Thoracic aorta (tissue), 2 donors: ENCODE results near the gene KRTAP3-3. TPM values are rescaled to one million over a fixed set of nuclear protein-coding genes. Genes with fewer than 3 reads are reported as not detected.

Source experiments
- ATAC-seq: fragments of 150-250 bp; one replicate; pipeline ENCODE4 v1.8.0; 2017; ENCODE audit warnings: low read depth; ENCODE audit not compliant: insufficient number of reproducible peaks, low FRiP score
- DNase-seq: peaks from one replicate; pipeline ENCODE4 v3.0.0-alpha.2; 2020; ENCODE audit warnings: low spot score
- H3K27ac ChIP-seq, 2 donors: fragments of 200-600 bp; sonication (generic); 1 replicate in 1 of 2; 2 replicates in 1 of 2; pipeline ENCODE4 v1.5.1; 2016; ENCODE audit warnings: mild to moderate bottlenecking in 2 of 2, moderate library complexity in 2 of 2
- H3K27me3 ChIP-seq: fragments of 200-600 bp; sonication (generic); replicated peaks from 2 replicates; pipeline ENCODE4 v1.6.0; 2016; ENCODE audit warnings: mild to moderate bottlenecking; ENCODE audit not compliant: insufficient read depth
- H3K36me3 ChIP-seq: fragments of 200-600 bp; sonication (generic); one replicate; pipeline ENCODE4 v1.5.1; 2016
- H3K4me1 ChIP-seq, 2 donors: fragments of 200-600 bp; sonication (generic); 1 replicate in 1 of 2; 2 replicates in 1 of 2; pipeline versions ENCODE4 v1.5.1 to v1.6.0; 2016; ENCODE audit warnings: low read depth in 2 of 2, mild to moderate bottlenecking in 1 of 2; ENCODE audit not compliant: control insufficient read depth in 1 of 2
- H3K4me3 ChIP-seq: fragments of 200-600 bp; sonication (generic); 2 replicates; pipeline ENCODE4 v1.5.1; 2016; ENCODE audit warnings: mild to moderate bottlenecking
- H3K9me3 ChIP-seq: fragments of 200-600 bp; sonication (generic); 2 replicates; pipeline ENCODE4 v1.5.1; 2016
- CTCF ChIP-seq: fragments of 200-600 bp; sonication (generic); IDR thresholded peaks from one replicate; pipeline ENCODE4 v1.5.1; 2019; ENCODE audit warnings: antibody characterized with exemption
- total RNA-seq, 2 donors: library from RNA; depleted of rRNA; stranded (reverse); fragments of >200 nt; gene quantifications; one replicate each; pipeline versions ENCODE4 v1.1.0 to v1.2.3, GENCODE V29; 2016

The KRTAP3-3 gene
- total RNA-seq, 2 donors from 2014 or later = not detected

- ATAC-seq (no peak), DNase-seq (no peak)
- Histone ChIP-seq H3K27me3 (no peaks in the 10 kb centered on the region), H3K9me3 (no peaks in the 10 kb centered on the region), H3K36me3 (no peaks in the 10 kb centered on the region), H3K4me3 (no peak overlapping the region), H3K4me1 (no peaks in the 10 kb centered on the region), H3K27ac (no peak overlapping the region)
- TF ChIP-seq CTCF = no peak
These were observed 2.9 kb upstream of the KRTAP3-3 start for GRCh38 chr17:40996829-40997228.

- Histone ChIP-seq H3K4me1 (no peaks in the 10 kb centered on the region), H3K9me3 (no peaks in the 10 kb centered on the region), H3K36me3 (no peaks in the 10 kb centered on the region), H3K27me3 (no peaks in the 10 kb centered on the region), H3K27ac (no peak overlapping the region), H3K4me3 (no peak overlapping the region)
- DNase-seq = no peak
- no peak for TF ChIP-seq CTCF
- no peak for ATAC-seq
These were observed 1.2 kb upstream of the KRTAP3-3 start for GRCh38 chr17:40995116-40995515.

GRCh38 chr17:40993084-40993483, 880 bp downstream of the KRTAP3-3 start:
- Histone ChIP-seq H3K9me3 (no peaks in the 10 kb centered on the region), H3K4me3 (no peak overlapping the region), H3K4me1 (no peaks in the 10 kb centered on the region), H3K36me3 (no peaks in the 10 kb centered on the region), H3K27me3 (no peaks in the 10 kb centered on the region), H3K27ac (no peak overlapping the region)
- TF ChIP-seq CTCF = no peak
- DNase-seq (no peak), ATAC-seq (no peak)

GRCh38 chr17:40992666-40993065, 1.3 kb downstream of the KRTAP3-3 start:
- no peak for TF ChIP-seq CTCF
- ATAC-seq (no peak), DNase-seq (no peak)
- Histone ChIP-seq H3K4me3 (no peak overlapping the region), H3K36me3 (no peaks in the 10 kb centered on the region), H3K27me3 (no peaks in the 10 kb centered on the region), H3K4me1 (no peaks in the 10 kb centered on the region), H3K9me3 (no peaks in the 10 kb centered on the region), H3K27ac (no peak overlapping the region)

GRCh38 chr17:40986920-40987319, 7.0 kb downstream of the KRTAP3-3 start:
- no peaks in the 10 kb centered on the region for H3K27me3 ChIP-seq
- no peak overlapping the region for H3K4me3 ChIP-seq
- TF ChIP-seq CTCF = no peak
- H3K4me1 ChIP-seq = no peaks in the 10 kb centered on the region
- no peak overlapping the region for H3K27ac ChIP-seq
- H3K36me3 ChIP-seq = no peaks in the 10 kb centered on the region
- ATAC-seq (no peak), DNase-seq (no peak)
- H3K9me3 ChIP-seq = no peaks in the 10 kb centered on the region
